Smooth muscle cell (in vitro differentiated cells): ENCODE measurements around the gene EVX2. TPM values are rescaled to one million over a fixed set of nuclear protein-coding genes. Genes with fewer than 3 reads are reported as not detected.

ENCODE experiments used
- DNase-seq: peaks from one replicate; lab custom pipeline; 2025; ENCODE audit not compliant: unreplicated experiment; lab: John Stamatoyannopoulos, UW
- H2AFZ ChIP-seq: fragments of 200-600 bp; sonication (generic); 2 replicates; pipeline ENCODE4 v1.6.0; 2016; ENCODE audit warnings: antibody characterized with exemption, low read depth, mild to moderate bottlenecking
- H3F3A ChIP-seq: fragments of 200-600 bp; sonication (generic); 2 replicates; pipeline ENCODE4 v1.6.0; 2017; ENCODE audit warnings: antibody characterized with exemption, low read depth
- H3K27ac ChIP-seq: fragments of 200-600 bp; sonication (generic); 2 replicates; pipeline ENCODE4 v1.5.1; 2016; ENCODE audit warnings: low read depth, mild to moderate bottlenecking
- H3K27me3 ChIP-seq: fragments of 200-600 bp; sonication (generic); 2 replicates; pipeline ENCODE4 v1.6.1; 2016; ENCODE audit warnings: low read depth, mild to moderate bottlenecking
- H3K36me3 ChIP-seq: fragments of 200-600 bp; sonication (generic); 2 replicates; pipeline ENCODE4 v1.5.1; 2016; ENCODE audit warnings: low read depth
- H3K4me1 ChIP-seq: fragments of 200-600 bp; sonication (generic); 2 replicates; pipeline ENCODE4 v1.5.1; 2016; ENCODE audit warnings: low read depth
- H3K4me2 ChIP-seq: fragments of 200-600 bp; sonication (generic); 2 replicates; pipeline ENCODE4 v1.6.0; 2016; ENCODE audit warnings: mild to moderate bottlenecking
- H3K4me3 ChIP-seq: fragments of 200-600 bp; sonication (generic); 2 replicates; pipeline ENCODE4 v1.5.1; 2016; ENCODE audit warnings: mild to moderate bottlenecking
- H3K79me2 ChIP-seq: fragments of 200-600 bp; sonication (generic); 2 replicates; pipeline ENCODE4 v1.6.0; 2016; ENCODE audit warnings: low read depth, mild to moderate bottlenecking
- H3K9ac ChIP-seq: fragments of 200-600 bp; sonication (generic); 2 replicates; pipeline ENCODE4 v1.6.0; 2016; ENCODE audit warnings: low read depth
- H3K9me3 ChIP-seq: fragments of 200-600 bp; sonication (generic); replicated peaks from 2 replicates; pipeline ENCODE4 v1.5.1; 2016; ENCODE audit warnings: low read depth
- H4K20me1 ChIP-seq: fragments of 200-600 bp; sonication (generic); 2 replicates; pipeline ENCODE4 v1.6.0; 2016; ENCODE audit warnings: low read depth
- WGBS: methylation state at CpG from one replicate; pipeline ENCODE4 v1.1.7; 2016; ENCODE audit warnings: low lambda C conversion rate; 5-methylcytosine and 5-hydroxymethylcytosine counted together
- polyA plus RNA-seq: library from polyadenylated mRNA; unstranded; fragments of >200 nt; fragmentation: Nextera tagmentation; extraction: Ambion mirVana; gene quantifications from 2 replicates; pipeline ENCODE4 v1.2.1, GENCODE V29; 2016
- total RNA-seq: library from RNA; depleted of rRNA; stranded (reverse); fragments of >200 nt; gene quantifications from 2 replicates; pipeline ENCODE4 v1.2.3, GENCODE V29; 2014
- TF ChIP-seq, protein P1 (sequence below): fragments of 200-600 bp; sonication (generic); IDR thresholded peaks from 2 replicates; pipeline ENCODE4 v1.5.1; 2017; ENCODE audit warnings: borderline replicate concordance, mild to moderate bottlenecking, antibody characterized with exemption; ENCODE audit not compliant: insufficient read depth, poor library complexity, severe bottlenecking

The EVX2 gene
- total and polyA plus RNA-seq, 2 experiments from 2014 or later, result 0.04 TPM; not detected in 1

DNA sequence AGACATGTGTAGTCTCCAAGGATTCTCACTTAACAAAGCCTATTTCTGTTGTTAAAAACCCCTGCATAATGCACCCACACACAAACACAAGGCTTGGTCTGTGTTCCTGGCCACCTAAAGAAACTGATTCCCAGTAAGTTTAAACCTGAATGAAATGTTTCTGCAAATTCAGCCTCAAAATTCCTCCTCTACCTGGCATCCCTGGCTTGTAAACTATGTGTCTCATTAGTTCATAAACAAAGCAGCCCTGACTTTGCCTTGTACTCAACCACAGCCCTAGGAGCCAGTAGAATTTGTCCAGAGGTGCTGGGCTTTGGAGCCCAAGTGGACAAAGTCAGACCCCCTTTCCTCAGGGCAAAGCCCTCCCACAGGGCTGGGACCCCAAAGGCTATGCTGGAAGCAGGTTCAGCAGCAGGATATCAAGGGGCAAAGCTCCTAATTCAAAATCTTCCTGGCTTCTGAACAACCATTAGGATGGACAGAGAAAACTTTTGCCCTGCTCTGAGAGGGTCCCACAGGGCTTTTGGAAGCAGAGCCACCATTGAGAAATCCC is 6.2 kb upstream of the EVX2 start:
- Histone ChIP-seq H3K79me2 (no peaks in the 10 kb centered on the region), H3K27ac (no peak overlapping the region), H3K4me3 (no peak overlapping the region), H3K4me1 (peaks cover 17% of the 10 kb centered on the region), H3K4me2 (no peak overlapping the region), H3K27me3 (peaks cover 100% of the 10 kb centered on the region), H4K20me1 (no peaks in the 10 kb centered on the region), H2AFZ (no peak overlapping the region), H3K36me3 (no peaks in the 10 kb centered on the region), H3K9ac (no peak overlapping the region), H3F3A (no peaks in the 10 kb centered on the region), H3K9me3 (no peaks in the 10 kb centered on the region)
- TF ChIP-seq, protein P1, sequence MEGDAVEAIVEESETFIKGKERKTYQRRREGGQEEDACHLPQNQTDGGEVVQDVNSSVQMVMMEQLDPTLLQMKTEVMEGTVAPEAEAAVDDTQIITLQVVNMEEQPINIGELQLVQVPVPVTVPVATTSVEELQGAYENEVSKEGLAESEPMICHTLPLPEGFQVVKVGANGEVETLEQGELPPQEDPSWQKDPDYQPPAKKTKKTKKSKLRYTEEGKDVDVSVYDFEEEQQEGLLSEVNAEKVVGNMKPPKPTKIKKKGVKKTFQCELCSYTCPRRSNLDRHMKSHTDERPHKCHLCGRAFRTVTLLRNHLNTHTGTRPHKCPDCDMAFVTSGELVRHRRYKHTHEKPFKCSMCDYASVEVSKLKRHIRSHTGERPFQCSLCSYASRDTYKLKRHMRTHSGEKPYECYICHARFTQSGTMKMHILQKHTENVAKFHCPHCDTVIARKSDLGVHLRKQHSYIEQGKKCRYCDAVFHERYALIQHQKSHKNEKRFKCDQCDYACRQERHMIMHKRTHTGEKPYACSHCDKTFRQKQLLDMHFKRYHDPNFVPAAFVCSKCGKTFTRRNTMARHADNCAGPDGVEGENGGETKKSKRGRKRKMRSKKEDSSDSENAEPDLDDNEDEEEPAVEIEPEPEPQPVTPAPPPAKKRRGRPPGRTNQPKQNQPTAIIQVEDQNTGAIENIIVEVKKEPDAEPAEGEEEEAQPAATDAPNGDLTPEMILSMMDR, result no peak
- DNase-seq, result no peak

DNA sequence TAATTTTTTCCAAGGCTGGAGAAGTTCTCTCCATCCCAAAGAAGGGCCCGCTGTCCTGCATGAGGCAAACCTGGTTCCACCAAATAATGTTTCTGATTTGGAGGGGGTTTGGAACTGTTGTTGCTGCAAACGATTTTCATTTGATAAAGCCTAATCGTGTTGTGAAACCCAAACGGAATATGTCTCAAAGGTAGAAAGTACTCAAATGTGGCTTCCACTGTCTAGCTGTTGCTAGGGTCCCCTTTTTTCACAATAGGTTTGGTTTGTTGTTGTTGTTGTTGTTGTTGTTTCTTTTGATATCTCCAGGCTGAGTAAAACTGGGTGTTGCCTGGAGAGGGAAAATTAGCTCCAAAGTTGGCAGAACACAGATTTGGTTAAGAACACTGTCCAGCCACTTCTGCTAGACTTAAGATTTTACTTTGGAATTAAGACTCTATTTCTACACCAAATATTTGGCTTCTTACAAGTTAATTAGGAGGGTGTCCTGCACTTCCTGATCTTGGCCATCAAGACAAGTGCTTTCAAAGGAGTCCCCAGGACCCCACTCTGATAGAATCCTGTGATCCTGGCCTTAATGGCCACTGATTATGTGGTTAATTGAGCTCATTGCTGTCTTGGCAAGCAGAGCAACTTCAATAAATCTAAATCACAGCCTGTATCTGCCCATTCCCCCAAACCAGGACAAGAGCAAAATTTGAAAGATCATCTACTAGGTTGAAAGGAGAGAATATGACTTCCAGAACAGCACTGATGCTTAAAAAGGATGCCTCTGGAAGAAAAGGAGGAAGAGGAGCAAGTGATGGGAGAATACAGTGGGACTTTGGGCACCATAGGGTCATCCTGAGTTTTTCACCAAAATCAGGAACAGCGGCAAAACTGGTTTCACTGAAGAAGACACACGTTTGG is 5.4 kb upstream of the EVX2 start:
- Histone ChIP-seq H3K36me3 (no peaks in the 10 kb centered on the region), H3F3A (no peaks in the 10 kb centered on the region), H3K9ac (no peak overlapping the region), H2AFZ (no peak overlapping the region), H3K9me3 (no peaks in the 10 kb centered on the region), H3K4me3 (peak overlapping the region; percentile 50), H3K79me2 (no peaks in the 10 kb centered on the region), H3K4me2 (no peak overlapping the region), H4K20me1 (no peaks in the 10 kb centered on the region), H3K27me3 (peaks cover 100% of the 10 kb centered on the region), H3K27ac (no peak overlapping the region), H3K4me1 (peaks cover 21% of the 10 kb centered on the region)
- TF ChIP-seq, protein P1, result no peak
- WGBS, result 24% methylated on average over 6 of the region's 6 CpGs
- no peak for DNase-seq

DNA sequence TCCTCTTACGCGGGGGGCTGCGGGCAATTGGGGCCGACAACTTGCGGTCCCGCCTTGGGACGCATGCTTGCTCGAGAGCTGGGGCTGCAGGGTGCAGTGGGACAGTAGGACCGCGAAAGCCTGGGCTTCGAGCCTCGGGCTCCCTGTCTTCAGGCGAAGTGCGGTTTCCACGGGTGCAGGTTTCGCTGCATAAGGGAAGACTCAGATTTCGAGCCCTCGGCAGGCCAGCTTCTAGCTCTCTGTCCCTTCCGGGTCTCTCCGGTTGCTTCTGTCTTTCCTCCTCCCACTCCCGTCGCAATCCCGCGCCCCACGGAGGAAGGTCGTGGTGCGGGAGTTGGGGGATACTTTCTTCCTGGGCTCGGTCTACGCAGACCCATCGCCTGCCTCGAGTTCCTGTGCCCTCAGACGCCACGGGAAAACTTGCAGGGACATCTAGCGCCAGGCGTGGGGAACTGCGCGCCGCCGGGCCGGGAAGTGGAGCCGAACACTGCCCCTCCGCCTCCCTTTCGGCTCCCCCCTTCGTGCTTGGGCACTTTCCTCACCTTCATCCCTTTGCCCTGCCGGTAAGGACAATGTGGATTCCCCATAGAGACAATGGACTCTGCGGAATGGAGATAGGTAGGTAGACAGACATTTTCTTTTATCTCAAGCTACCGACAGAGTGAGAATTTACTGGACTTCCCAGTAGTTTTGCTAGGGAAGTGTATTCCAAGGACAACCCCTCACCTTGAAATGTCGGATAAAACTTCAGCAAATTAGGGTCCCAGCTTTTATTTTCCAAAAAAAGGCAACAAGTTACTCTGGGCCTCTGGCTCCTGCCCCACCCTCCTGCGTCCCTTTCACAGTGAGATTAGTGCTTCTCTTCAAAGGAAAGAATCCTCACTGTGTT is 4.5 kb upstream of the EVX2 start:
- peak overlapping the region; percentile 71 for H2AFZ ChIP-seq
- 3% methylated on average over 49 of the region's 49 CpGs for WGBS

More for the DNA sequence above, 4.5 kb upstream of the EVX2 start:
- Histone ChIP-seq H3K36me3 (no peaks in the 10 kb centered on the region), H3K4me2 (peak overlapping the region; percentile 85), H3K27ac (no peak overlapping the region), H3F3A (no peaks in the 10 kb centered on the region), H3K9me3 (no peaks in the 10 kb centered on the region), H3K79me2 (no peaks in the 10 kb centered on the region), H3K4me3 (peak overlapping the region; percentile 50), H3K4me1 (peaks cover 21% of the 10 kb centered on the region), H3K27me3 (peaks cover 100% of the 10 kb centered on the region), H3K9ac (no peak overlapping the region), H4K20me1 (no peaks in the 10 kb centered on the region)
- TF ChIP-seq, protein P1, result peak; percentile 72
- peak; percentile 19 for DNase-seq
